ENCODE data around the gene UGGT2.

- TF ChIP-seq CTCF (IDR thresholded peaks at IDR 0.05) = no peak
- no peak for TF ChIP-seq POLR2AphosphoS5 (IDR thresholded peaks at IDR 0.05; ENCODE audit: insufficient read depth in 1 of 2, low read depth in 1 of 2)
- TF ChIP-seq POLR2A (IDR thresholded peaks at IDR 0.05) = no peak
Observed at GRCh38 chr13:95906999-95907398, 146.2 kb downstream of the UGGT2 start.
